SK-N-MC (cell line): Measurements from ENCODE around the gene EVI5L.

Experiments
- DNase-seq: peaks from one replicate; pipeline ENCODE4 v3.0.0-alpha.2; 2011; ENCODE audit warnings: low read depth, low spot score
- H3K27ac ChIP-seq: fragments of 200-600 bp; sonication (generic); 2 replicates; pipeline ENCODE4 v1.5.1; 2016; ENCODE audit warnings: mixed run types
- H3K36me3 ChIP-seq: fragments of 200-600 bp; sonication (generic); 2 replicates; pipeline ENCODE4 v1.6.1; 2017; ENCODE audit warnings: antibody characterized with exemption, low read length, mixed read lengths; ENCODE audit not compliant: insufficient read depth
- H3K4me3 ChIP-seq: fragments of 200-600 bp; sonication (generic); 2 replicates; pipeline ENCODE4 v1.5.1; 2016
- H3K9ac ChIP-seq: fragments of 200-600 bp; sonication (generic); 2 replicates; pipeline ENCODE4 v1.8.0; 2017; ENCODE audit warnings: mixed run types, mixed read lengths; ENCODE audit not compliant: insufficient read length
- H3K9me3 ChIP-seq: fragments of 200-600 bp; sonication (generic); 2 replicates; pipeline ENCODE4 v1.6.1; 2017; ENCODE audit warnings: low read depth, mild to moderate bottlenecking, antibody characterized with exemption, low read length, moderate library complexity, mixed read lengths
- EZH2 ChIP-seq: fragments of 200-600 bp; sonication (generic); IDR thresholded peaks from one replicate; pipeline ENCODE4 v1.6.1; 2017; ENCODE audit warnings: antibody characterized with exemption
- FOXP2 ChIP-seq: optimal IDR thresholded peaks from 2 replicates; pipeline ENCODE3; 2011; ENCODE audit warnings: mild to moderate bottlenecking, moderate library complexity; ENCODE audit not compliant: insufficient read depth; ENCODE audit errors: extremely low read length, control extremely low read depth
- POLR2AphosphoS5 ChIP-seq: IDR thresholded peaks from 2 replicates; pipeline ENCODE4 v1.6.1; 2012; ENCODE audit warnings: mild to moderate bottlenecking, low read depth, low read length, borderline replicate concordance

The EVI5L gene

GRCh38 chr19:7905268-7905667, 75.2 kb downstream of the EVI5L start:
- TF ChIP-seq FOXP2 (no peak), POLR2AphosphoS5 (no peak), EZH2 (no peak)
- H3K9ac ChIP-seq, result peak overlapping the region; percentile 53

DNA sequence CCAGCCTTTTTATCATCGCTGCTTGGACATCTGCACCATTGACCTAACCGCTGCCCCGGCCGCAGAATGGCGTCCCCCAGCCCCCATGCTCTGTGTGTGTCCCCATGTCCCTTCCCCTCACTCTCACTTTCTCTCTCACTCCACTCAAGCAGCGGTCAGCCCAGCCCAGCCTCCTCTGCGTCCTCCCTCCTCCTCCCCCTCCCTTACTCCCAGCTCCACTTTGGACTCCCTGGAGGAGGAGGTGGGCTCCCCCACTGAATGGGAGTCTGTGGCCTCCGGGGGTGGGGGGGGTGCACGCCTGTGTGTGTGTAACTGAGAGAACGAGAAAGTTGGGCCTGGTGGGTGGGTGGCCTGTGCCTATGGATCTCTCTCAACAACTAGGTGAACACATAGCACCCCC, 75.8 kb downstream of the EVI5L start:
- no peaks in the 10 kb centered on the region for H3K9me3 ChIP-seq

More at GRCh38 chr19:7905268-7905667, 75.2 kb downstream of the EVI5L start:
- Histone ChIP-seq H3K27ac (no peak overlapping the region), H3K9me3 (no peaks in the 10 kb centered on the region), H3K4me3 (peak overlapping the region; percentile 87), H3K36me3 (peaks cover 11% of the 10 kb centered on the region; the same call in 1 of the 2 replicates)
- no peak for DNase-seq

GRCh38 chr19:7907122-7907521, 77.1 kb downstream of the EVI5L start:
- Histone ChIP-seq H3K9ac (no peak overlapping the region), H3K27ac (no peak overlapping the region), H3K9me3 (no peaks in the 10 kb centered on the region), H3K4me3 (no peak overlapping the region), H3K36me3 (peaks cover 30% of the 10 kb centered on the region; the same call in 1 of the 2 replicates)
- no peak for DNase-seq
- TF ChIP-seq FOXP2 (no peak), EZH2 (no peak), POLR2AphosphoS5 (no peak)

More for the DNA sequence above, 75.8 kb downstream of the EVI5L start:
- no peak overlapping the region for H3K4me3 ChIP-seq
- H3K27ac ChIP-seq, result no peak overlapping the region
- no peak for DNase-seq
- TF ChIP-seq EZH2 (no peak), POLR2AphosphoS5 (no peak), FOXP2 (no peak)
- no peak overlapping the region for H3K9ac ChIP-seq
- peaks cover 17% of the 10 kb centered on the region; the same call in 1 of the 2 replicates for H3K36me3 ChIP-seq

- H3K9ac ChIP-seq, result no peak overlapping the region
- TF ChIP-seq POLR2AphosphoS5, result no peak
- no peak overlapping the region for H3K27ac ChIP-seq
- DNase-seq, result no peak
- H3K36me3 ChIP-seq, result peaks cover 31% of the 10 kb centered on the region; the same call in 1 of the 2 replicates
- no peak overlapping the region for H3K4me3 ChIP-seq
- no peaks in the 10 kb centered on the region for H3K9me3 ChIP-seq
Measured at GRCh38 chr19:7907544-7907943, 77.5 kb downstream of the EVI5L start.

DNA sequence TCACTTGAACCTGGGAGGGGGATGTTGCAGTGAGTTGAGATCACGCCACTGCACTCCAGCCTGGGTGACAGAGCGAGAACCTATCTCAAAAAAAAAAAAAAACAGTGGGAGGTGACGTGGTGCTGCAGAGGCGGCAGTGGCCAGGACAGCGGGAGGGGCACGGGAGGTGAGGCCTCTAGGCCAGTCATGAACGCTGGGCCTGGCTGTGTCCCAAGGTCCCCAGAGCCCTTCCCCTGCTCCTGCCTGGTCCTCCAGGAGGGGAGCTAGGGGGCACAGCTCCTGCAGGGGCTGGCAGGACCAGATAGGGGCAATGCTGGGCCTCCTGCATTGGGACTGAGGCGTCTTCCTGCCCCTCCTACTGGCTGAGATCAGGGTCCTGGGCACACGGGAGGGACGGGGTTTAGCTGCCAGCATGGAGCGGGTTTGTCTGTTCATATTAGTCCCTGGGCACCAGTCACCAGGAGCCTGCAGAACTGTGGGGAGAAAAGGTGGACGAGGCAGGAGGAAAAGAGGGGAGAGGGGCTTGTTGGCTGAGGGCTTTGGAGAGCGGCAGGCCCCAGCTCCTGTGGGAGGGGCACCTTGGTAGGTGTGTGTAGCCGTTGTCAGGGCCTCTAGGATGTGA, 78.2 kb downstream of the EVI5L start:
- no peak overlapping the region for H3K4me3 ChIP-seq
- no peak overlapping the region for H3K27ac ChIP-seq
- no peak for DNase-seq
- no peaks in the 10 kb centered on the region for H3K9me3 ChIP-seq
- TF ChIP-seq FOXP2 (no peak), POLR2AphosphoS5 (no peak), EZH2 (no peak)
- H3K36me3 ChIP-seq, result peaks cover 31% of the 10 kb centered on the region; the same call in 1 of the 2 replicates
- no peak overlapping the region for H3K9ac ChIP-seq

DNA sequence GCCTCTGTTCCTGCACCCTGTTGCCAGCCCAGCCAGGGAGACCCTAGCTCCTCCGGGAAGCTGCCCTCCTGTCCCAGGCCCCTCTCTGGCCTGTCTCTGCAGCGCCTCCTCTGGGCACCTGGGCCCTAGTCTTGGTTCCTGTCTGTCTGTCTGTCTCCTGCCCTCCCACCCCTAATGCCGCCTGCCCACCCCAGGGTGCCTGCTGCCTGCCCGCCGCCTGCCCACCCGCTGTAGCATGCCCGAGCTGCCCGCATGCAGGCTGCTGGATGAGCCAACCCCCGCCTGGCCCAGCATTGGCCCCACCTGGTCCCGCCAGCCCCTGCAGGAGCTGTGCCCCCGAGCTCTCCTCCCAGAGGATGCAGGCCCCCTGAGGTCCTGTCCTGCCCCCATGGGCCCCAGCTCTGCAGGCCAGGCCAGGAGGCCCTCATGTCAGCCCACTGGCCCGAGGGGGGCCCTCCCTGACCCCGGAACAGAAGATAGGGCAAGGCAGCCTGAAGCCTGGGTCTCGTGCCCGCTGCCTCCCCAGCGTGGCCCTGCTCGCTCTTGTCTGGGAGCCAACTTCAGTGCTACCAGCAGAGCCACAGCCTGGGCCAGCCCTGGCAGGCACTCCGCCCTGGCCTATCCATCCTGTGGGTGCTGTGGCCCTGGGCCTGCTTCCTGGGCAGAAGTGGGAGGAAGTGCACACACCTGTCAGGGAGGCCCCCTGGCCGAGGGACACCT, 78.9 kb downstream of the EVI5L start:
- peaks cover 31% of the 10 kb centered on the region; the same call in 1 of the 2 replicates for H3K36me3 ChIP-seq

DNA sequence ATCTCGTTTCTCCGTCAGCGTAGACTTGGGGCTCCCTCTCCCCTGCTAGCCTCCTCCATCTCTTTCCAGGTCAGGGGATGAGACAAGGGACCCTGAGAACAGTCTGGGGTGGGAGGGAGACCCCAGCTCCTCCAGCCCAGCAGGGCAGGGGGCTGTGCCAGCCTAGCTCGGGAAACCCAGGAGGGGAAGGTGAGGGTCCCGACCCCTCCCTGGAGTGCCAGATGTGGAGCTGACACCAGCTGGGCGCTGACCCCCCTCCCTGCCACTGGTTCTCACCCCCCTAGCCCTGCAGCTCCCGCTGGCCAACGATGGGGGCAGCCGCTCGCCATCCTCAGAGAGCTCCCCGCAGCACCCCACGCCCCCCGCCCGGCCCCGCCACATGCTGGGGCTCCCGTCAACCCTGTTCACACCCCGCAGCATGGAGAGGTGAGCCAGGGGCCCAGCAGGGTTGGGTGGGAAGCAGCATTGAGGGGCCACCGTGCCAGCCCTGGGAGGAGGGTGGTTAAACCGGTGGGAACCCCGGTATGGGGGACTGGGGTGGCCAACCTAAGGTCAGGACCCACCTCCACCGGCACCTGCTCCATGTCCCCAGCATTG, 79.6 kb downstream of the EVI5L start:
- TF ChIP-seq EZH2, result no peak
- TF ChIP-seq POLR2AphosphoS5, result no peak
- no peak overlapping the region for H3K4me3 ChIP-seq
- no peak overlapping the region for H3K27ac ChIP-seq
- no peak overlapping the region for H3K9ac ChIP-seq
- DNase-seq, result no peak
- H3K9me3 ChIP-seq, result no peaks in the 10 kb centered on the region
- peaks cover 31% of the 10 kb centered on the region; the same call in 1 of the 2 replicates for H3K36me3 ChIP-seq

More for the DNA sequence above, 78.9 kb downstream of the EVI5L start:
- DNase-seq, result no peak
- TF ChIP-seq FOXP2, result no peak
- TF ChIP-seq POLR2AphosphoS5, result no peak
- TF ChIP-seq EZH2, result no peak
- Histone ChIP-seq H3K4me3 (no peak overlapping the region), H3K9ac (no peak overlapping the region), H3K9me3 (no peaks in the 10 kb centered on the region), H3K27ac (no peak overlapping the region)

DNA sequence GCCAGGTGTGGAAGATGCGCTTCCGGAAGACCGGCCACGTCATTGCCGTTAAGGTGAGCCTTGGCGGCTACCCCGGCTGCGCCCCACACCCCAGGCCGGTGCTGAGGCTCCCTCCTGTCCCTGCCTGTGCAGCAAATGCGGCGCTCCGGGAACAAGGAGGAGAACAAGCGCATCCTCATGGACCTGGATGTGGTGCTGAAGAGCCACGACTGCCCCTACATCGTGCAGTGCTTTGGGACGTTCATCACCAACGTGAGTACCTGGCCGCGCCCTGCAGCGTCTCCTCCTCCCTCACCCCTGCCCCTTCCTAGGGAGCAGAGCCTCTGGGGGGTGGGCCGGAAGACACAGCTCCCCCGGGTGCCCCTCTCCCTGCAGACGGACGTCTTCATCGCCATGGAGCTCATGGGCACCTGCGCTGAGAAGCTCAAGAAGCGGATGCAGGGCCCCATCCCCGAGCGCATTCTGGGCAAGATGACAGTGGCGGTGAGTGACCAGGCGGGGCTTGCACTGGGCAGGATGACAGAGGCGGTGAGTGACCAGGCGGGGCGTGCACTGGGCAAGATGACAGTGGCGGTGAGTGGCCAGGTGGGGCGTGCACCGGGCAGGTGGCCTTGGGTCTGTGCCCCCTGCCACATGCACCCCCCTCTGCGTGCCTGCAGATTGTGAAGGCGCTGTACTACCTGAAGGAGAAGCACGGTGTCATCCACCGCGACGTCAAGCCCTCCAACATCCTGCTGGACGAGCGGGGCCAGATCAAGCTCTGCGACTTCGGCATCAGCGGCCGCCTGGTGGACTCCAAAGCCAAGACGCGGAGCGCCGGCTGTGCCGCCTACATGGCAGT, 80.5 kb downstream of the EVI5L start:
- no peak overlapping the region for H3K27ac ChIP-seq
- H3K4me3 ChIP-seq, result no peak overlapping the region
- H3K36me3 ChIP-seq, result peaks cover 31% of the 10 kb centered on the region; the same call in 1 of the 2 replicates
- no peak overlapping the region for H3K9ac ChIP-seq
- H3K9me3 ChIP-seq, result no peaks in the 10 kb centered on the region
- DNase-seq, result no peak
- no peak for TF ChIP-seq FOXP2
- no peak for TF ChIP-seq POLR2AphosphoS5
- TF ChIP-seq EZH2, result no peak
